Psoas muscle (tissue), 8 donors: Measurements from ENCODE around the gene CDH4. TPM values are rescaled to one million over a fixed set of nuclear protein-coding genes. Genes with fewer than 3 reads are reported as not detected.

Experiments
- ATAC-seq, 4 donors: fragments of 200-7000 bp; cut with Tn5 transposase; one replicate each; pipeline ENCODE4 v1.9.1; 2020; ENCODE audit warnings: moderate library complexity in 3 of 4, mild to moderate bottlenecking in 2 of 4
- DNase-seq, 2 donors: peaks; one replicate each; pipeline ENCODE4 v3.0.0-alpha.2; 2020
- H3K27ac ChIP-seq: fragments of 200-600 bp; one replicate; pipeline ENCODE4 v1.8.0; 2022
- H3K27me3 ChIP-seq, 3 donors: fragments of 200-600 bp in 1 of 3; one replicate each; pipeline versions ENCODE4 v1.6.1 to v1.8.0; 2013 to 2022; ENCODE audit warnings: low read length in 2 of 3, mild to moderate bottlenecking in 2 of 3, moderate library complexity in 1 of 3; ENCODE audit not compliant: insufficient read depth in 3 of 3
- H3K36me3 ChIP-seq, 2 donors: fragments of 200-600 bp in 1 of 2; one replicate each; pipeline versions ENCODE4 v1.6.1 to v1.8.0; 2013 to 2022; ENCODE audit warnings: low read depth in 1 of 2, mild to moderate bottlenecking in 1 of 2, moderate library complexity in 1 of 2; ENCODE audit not compliant: insufficient read depth in 1 of 2
- H3K4me1 ChIP-seq: fragments of 200-600 bp; one replicate; pipeline ENCODE4 v1.8.0; 2022
- H3K4me3 ChIP-seq: fragments of 200-600 bp; one replicate; pipeline ENCODE4 v1.8.0; 2022; ENCODE audit warnings: mild to moderate bottlenecking
- H3K9me3 ChIP-seq: fragments of 200-600 bp; one replicate; pipeline ENCODE4 v1.8.0; 2022
- WGBS, 3 donors: extraction: QIAGEN DNeasy Blood & Tissue Kit; methylation state at CpG; one replicate each; pipeline versions ENCODE4 v1.1.6 to v1.1.7; 2013; 5-methylcytosine and 5-hydroxymethylcytosine counted together
- intact Hi-C, 2 donors: fragments of 100-400 bp; cut with DNase I; formaldehyde crosslinking; loops; one replicate each; pipeline versions ENCODE4 v1.11.0 to v1.14.2; 2022
- polyA plus RNA-seq, 3 donors: library from polyadenylated mRNA; stranded (reverse); fragments of 200-250 nt; gene quantifications; one replicate each; pipeline ENCODE4 v1.2.3, GENCODE V29; 2013
- total RNA-seq, 4 donors: library from RNA; stranded (reverse); fragmentation: NEBNext Ultra II Directional in 2 of 4; extraction: Animal tissue kit (Norgen Biotek cat#: 25700) in 2 of 4; gene quantifications; one replicate each; pipeline versions ENCODE4 v1.2.1 to v1.2.4, GENCODE V29; 2021 to 2023
- TF ChIP-seq, protein P1 (sequence below): fragments of 200-600 bp; IDR thresholded peaks from one replicate; pipeline ENCODE4 v1.8.0; 2022; ENCODE audit warnings: antibody characterized with exemption
- donor health status: healthy with polysubstance abuse.
- donor health status: DM: no; HTN: no; CAD: no; lungs with moderate emphysema.
- donor health status: Bipolar disorder and iron deficiency.
- donor health status: healthy.
- donor health status: DM: yes; HTN: yes; CAD: no.
- donor health status: DM: no; HTN: no; CAD: no.
- donor health status: DM: no; HTN: no; CAD: no.
- donor health status: DM: yes; HTN: yes; CAD: no.

Gene CDH4
- total and polyA plus RNA-seq, 7 donors, result 0.26 to 1.0 (median 0.34) TPM

DNA sequence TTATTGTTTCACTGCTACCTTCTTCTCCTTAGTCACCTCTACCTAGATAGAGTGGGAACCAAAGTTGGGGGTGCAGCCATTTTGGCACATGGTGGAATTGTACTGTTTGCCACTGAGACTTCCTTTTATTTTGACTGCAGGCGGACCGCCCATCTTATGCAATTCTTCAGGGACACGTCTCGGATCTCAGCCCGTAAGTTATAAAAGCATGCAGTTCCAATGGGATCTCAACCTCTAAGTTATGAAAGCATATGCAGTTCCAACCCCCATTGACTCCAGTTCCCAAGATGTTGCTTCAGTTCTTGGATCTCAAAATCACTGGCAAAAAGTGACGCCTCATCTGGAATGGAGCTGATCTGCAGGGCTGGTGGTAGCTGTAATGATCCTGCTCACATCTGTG lies 41.2 kb upstream of the CDH4 start:
- 55 to 78% (median 74%) methylated on average over 6 of the region's 6 CpGs for WGBS, 3 donors
- no peaks in the 10 kb centered on the region for H3K27me3 ChIP-seq
- no peak for DNase-seq
- TF ChIP-seq, protein P1, sequence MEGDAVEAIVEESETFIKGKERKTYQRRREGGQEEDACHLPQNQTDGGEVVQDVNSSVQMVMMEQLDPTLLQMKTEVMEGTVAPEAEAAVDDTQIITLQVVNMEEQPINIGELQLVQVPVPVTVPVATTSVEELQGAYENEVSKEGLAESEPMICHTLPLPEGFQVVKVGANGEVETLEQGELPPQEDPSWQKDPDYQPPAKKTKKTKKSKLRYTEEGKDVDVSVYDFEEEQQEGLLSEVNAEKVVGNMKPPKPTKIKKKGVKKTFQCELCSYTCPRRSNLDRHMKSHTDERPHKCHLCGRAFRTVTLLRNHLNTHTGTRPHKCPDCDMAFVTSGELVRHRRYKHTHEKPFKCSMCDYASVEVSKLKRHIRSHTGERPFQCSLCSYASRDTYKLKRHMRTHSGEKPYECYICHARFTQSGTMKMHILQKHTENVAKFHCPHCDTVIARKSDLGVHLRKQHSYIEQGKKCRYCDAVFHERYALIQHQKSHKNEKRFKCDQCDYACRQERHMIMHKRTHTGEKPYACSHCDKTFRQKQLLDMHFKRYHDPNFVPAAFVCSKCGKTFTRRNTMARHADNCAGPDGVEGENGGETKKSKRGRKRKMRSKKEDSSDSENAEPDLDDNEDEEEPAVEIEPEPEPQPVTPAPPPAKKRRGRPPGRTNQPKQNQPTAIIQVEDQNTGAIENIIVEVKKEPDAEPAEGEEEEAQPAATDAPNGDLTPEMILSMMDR, result no peak
- no peak overlapping the region for H3K27ac ChIP-seq
- no peaks in the 10 kb centered on the region for H3K9me3 ChIP-seq
- no peak overlapping the region for H3K4me3 ChIP-seq
- ATAC-seq, result no peak
- no peaks in the 10 kb centered on the region for H3K36me3 ChIP-seq
- no peaks in the 10 kb centered on the region for H3K4me1 ChIP-seq
- intact Hi-C loops, result no loop called here

DNA sequence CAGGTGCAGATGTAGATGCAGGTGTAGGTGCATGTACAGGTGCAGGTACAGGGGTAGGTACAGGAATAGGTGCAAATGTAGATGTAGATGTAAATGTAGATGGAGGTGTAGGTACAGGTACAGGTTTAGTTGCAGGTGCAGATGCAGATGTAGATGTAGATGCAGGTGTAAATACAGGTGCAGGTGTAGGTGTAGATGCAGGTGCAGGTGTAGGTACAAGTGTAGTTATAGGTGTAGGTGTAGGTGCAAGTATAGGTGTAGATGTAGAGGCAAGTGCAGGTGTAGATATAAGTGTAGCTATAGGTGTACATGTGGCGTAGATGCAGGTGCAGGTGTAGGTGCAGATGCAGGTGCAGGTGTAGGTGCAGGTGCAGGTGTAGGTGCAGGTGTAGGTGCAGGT lies 34.2 kb upstream of the CDH4 start:
- no peaks in the 10 kb centered on the region for H3K9me3 ChIP-seq
- TF ChIP-seq, protein P1, result no peak
- intact Hi-C loops, result no loop called here
- 77 to 98% (median 96%) methylated on average over 1 of the region's 1 CpG for WGBS, 3 donors
- no peak for ATAC-seq
- DNase-seq, result no peak
- H3K27ac ChIP-seq, result no peak overlapping the region
- H3K36me3 ChIP-seq, result no peaks in the 10 kb centered on the region
- H3K4me3 ChIP-seq, result no peak overlapping the region
- no peaks in the 10 kb centered on the region for H3K4me1 ChIP-seq
- peaks cover 0 to 8% (median 2%) of the 10 kb centered on the region in 3 donors for H3K27me3 ChIP-seq

DNA sequence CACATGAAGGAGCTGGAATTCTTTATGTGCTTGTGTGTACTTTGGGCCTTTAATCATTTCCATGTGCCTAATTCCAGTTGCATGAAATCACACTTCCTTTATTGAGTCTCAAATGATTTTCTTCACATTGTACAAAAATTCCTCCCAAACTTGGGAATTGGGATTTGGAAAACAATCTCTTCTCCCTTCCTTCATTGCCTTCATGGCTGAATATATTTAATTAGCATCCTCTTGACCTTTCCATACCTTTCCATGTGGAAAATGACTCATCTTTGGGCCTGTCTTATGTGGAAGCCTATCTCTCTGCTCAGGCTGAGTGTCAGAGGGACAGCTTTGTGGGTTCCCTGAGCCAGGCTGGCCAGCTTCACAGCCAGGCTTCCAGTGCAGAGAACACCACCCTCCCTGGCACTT lies 33.0 kb upstream of the CDH4 start:
- ATAC-seq (no peak), DNase-seq (no peak)
- peaks cover 0 to 11% (median 2%) of the 10 kb centered on the region in 3 donors for H3K27me3 ChIP-seq
- TF ChIP-seq, protein P1, result no peak
- no peaks in the 10 kb centered on the region for H3K9me3 ChIP-seq
- H3K27ac ChIP-seq, result no peak overlapping the region
- H3K36me3 ChIP-seq, result no peaks in the 10 kb centered on the region
- intact Hi-C loops, result no loop called here
- no peaks in the 10 kb centered on the region for H3K4me1 ChIP-seq
- no peak overlapping the region for H3K4me3 ChIP-seq

DNA sequence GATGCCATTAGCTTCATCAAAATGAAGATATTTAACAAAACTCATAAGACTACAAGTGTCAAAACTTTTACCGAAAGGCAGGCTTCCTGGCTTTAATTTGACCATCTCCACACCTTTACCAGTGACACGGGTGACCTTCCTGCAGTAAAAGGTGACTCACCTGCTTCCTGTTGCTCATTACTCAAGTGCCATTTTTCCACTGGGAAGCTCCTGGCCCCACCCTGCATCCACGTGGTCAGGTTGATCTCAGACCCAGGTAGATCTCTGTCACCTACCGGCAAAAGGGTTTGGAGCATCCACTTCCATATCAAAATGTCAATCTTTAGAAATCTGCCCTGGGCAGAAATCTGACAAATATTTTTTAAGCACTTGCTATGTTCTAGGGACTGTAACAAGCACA lies 31.9 kb upstream of the CDH4 start:
- 77 to 80% (median 79%) methylated on average over 4 of the region's 4 CpGs for WGBS, 3 donors
- peaks cover 0 to 15% (median 2%) of the 10 kb centered on the region in 3 donors for H3K27me3 ChIP-seq
- DNase-seq (no peak), ATAC-seq (no peak)
- TF ChIP-seq, protein P1, result no peak
- no peak overlapping the region for H3K4me3 ChIP-seq
- H3K27ac ChIP-seq, result no peak overlapping the region
- intact Hi-C loops, result no loop called here
- no peaks in the 10 kb centered on the region for H3K9me3 ChIP-seq
- H3K36me3 ChIP-seq, result no peaks in the 10 kb centered on the region
- no peaks in the 10 kb centered on the region for H3K4me1 ChIP-seq

DNA sequence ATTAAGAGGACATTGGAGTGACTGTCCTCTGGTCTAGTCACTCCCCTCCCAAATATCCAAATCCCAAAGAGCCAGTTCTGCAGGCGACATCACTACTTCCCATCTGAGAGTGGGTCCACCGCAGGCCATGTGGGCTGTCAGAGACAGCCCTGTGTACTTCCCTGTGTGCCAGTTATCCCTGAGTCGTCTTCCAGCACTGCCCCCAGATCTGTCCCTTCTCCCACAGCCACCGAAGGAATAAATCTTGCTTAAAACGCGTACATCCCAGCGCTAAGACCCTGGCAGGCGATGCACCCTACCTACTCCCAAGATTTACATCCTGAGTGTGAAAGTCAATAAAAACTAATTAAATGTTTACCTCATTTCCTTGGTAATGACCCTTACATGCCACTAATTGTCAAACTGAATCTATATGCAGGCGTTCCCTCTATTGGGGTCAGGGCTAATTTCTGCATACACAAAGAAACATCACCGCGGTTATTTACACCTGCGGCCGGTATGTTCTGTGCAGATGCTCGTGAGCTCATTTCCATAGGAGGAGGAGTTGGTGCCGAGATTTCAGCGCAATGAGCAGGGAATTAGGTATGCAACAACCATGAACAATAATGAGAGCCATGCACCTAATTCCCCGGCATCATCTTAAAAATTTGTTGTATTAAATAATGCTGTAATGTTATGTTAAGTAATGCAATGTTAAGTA lies 31.3 kb upstream of the CDH4 start:
- Histone ChIP-seq H3K9me3 (no peaks in the 10 kb centered on the region), H3K4me3 (no peak overlapping the region), H3K4me1 (no peaks in the 10 kb centered on the region), H3K36me3 (no peaks in the 10 kb centered on the region), H3K27ac (no peak overlapping the region), H3K27me3 (peaks cover 0 to 17% (median 2%) of the 10 kb centered on the region in 3 donors)
- TF ChIP-seq, protein P1, result no peak
- ATAC-seq (no peak), DNase-seq (no peak)
- 78 to 85% (median 83%) methylated on average over 17 of the region's 17 CpGs for WGBS, 3 donors
- intact Hi-C loops, result no loop called here
